IPS-NIHi11 (cell line): ENCODE results near the gene MYL12B.
"Not testable (repeated sequence)": the region's sequence is repeated elsewhere in the genome, so short reads cannot be mapped to it uniquely, and the experiment has no call there.

ENCODE experiments used
- DNase-seq: peaks from one replicate; pipeline ENCODE4 v3.0.0; 2012; ENCODE audit warnings: mixed read lengths, low spot score

Gene MYL12B

DNA sequence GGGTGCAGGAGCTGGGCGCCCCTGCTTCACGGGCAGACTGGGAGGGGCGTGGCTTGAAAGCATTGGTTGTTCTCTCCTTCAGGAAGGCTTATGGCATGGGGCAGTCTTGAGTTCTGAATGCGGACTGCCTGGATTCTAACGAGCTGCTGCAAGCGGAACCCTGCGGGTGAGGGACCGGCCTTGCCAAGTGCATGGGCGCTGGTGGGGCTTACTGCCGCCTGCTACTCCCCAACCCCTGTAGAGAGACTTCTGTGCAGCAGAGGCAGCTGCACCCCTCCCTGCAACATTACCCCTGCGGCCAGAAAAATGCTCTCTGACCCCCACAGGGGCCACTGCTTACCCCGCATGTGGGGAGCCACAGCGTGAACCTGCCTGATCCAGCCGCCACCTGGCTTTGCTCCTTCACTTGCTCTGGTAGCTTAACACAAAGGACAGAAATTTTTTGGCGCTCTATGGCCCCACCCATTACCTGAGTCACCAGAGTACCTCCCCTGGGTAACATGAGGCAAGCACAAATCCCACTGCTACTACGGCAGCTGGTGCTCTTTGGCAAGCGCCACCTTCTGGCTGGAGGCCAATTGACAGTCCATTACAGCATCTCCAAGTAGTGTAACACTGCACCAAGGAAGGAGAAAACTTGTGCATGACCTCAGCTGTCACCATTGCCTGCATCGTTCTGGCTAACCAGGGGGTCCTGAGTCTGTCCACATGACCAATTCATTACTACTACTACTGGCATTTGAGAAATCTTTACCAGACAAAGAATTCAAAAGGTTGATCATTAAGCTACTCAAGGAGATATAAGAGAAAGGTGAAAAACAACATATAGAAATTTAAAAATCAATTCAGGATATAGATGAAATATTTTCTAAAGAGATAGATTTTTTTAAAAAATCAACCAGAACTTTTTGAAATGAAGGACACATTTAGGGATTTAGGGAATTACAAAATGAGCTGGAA is 35.4 kb downstream of the MYL12B start:
- DNase-seq, result peak; percentile 84

GRCh38 chr18:3304832-3305231 is 42.9 kb downstream of the MYL12B start:
- DNase-seq, result no peak

DNA sequence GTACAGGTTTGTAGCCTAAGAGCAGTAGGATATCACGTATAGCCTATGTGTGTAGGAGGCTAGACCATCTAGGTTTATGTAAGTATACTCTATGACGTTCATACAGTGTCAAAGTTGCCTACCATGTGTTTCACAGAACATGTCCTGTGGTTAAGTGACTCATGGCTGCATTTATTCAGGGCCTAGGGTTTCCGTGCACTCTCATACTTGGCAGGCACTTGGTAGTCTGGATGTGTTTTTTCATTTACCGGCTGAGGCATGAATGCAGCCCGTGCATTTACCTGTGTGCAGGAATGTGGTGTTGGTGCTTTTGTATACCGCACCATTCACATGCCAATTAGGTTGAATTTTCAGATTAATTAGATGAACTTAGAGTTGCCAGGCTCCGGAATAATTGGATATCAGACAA is 43.4 kb downstream of the MYL12B start:
- no peak for DNase-seq

GRCh38 chr18:3305933-3306332 is 44.0 kb downstream of the MYL12B start:
- peak; percentile 26 for DNase-seq

DNA sequence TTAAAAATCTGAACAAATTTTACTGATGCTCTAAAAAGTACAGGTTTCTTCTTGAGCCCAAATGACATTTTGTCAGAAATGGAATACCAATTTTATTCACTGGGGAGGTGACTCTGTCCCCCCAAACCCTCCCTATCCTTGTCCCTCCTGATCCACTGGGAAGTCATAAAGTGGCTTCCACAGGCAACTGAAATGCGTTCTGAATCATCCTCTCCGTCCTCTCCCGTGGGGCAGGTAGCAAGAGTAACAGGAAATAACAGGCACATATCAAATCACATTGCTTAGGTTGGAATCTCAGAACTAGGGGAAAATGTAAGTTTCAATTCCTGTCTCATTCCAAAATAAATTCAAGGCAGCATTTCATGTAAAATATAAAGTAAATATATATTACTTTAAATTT is 44.5 kb downstream of the MYL12B start:
- DNase-seq, result no peak

DNA sequence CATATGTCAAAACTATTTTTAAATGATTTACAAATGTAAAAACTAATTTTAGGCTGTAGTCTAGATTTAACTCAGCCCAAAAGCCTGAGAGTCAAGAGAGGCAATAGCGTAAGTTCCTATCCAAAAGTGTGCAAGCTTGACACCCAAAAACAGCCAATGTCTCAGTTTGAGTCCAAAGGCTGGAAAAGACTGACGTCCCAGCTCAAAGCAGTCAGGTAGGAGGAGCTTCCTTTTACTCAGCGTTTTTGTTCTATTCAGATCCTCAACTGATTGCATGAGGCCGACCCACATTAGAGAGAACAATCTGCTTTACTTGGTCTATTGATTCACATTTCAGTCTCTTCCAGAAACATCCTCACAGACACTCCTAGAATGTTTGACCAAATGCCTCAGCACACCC is 51.8 kb downstream of the MYL12B start:
- DNase-seq, result no peak

DNA sequence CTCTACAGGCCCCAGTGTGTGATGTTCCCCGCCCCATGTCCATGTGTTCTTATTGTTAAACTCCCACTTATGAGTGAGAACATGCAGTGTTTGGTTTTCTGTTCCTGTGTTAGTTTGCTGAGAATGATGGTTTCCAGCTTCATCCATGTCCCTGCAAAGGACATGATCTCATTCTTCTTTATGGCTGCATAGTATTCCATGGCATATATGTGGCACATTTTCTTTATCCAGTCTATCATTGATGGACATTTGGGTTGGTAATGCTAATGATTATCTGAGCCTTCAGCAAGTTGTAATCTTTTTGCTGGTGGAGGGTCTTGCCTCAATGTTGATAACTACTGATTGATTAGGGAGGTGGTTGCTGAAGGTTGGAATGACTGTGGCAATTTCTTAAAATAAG is 53.4 kb downstream of the MYL12B start:
- DNase-seq, result not testable (repeated sequence)

GRCh38 chr18:3319399-3319798 is 57.5 kb downstream of the MYL12B start:
- no peak for DNase-seq

- DNase-seq, result no peak
These were observed 58.0 kb downstream of the MYL12B start for GRCh38 chr18:3319894-3320454.

GRCh38 chr18:3321133-3321812 is 59.3 kb downstream of the MYL12B start:
- no peak for DNase-seq

DNA sequence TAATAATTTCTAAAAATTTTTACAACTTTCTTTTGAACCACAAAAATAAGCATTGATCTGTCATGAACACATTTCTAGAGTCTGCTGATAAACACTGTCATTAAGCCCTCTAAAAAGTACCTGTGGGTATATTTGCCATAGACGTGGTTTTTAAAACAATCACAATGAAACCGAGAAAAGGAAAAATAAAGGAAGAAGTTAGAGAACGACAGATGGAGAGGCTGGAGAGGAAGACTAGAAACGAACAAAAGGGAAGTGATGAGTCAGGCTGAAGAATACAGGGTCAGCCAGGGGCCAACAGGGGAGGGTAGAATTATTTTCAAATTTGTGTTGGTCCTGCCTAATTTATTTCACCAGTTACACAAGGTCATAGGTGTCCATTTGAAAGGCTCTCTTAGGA is 62.0 kb downstream of the MYL12B start:
- DNase-seq, result no peak
